GM18519 (cell line): ENCODE data around the gene GRB10.

Experiments
- ATAC-seq: cut with Tn5 transposase; IDR thresholded peaks from one replicate; pipeline ENCODE4 v1.9.1; 2021; ENCODE audit warnings: mild to moderate bottlenecking, moderate library complexity; ENCODE audit not compliant: unreplicated experiment, low FRiP score

Gene GRB10

GRCh38 chr7:50782375-50783208, at the start of gene GRB10:
GRB10 (minus strand) TSS chr7:50782896; CDS start chr7:50732322, 50,574 bp downstream.
- ATAC-seq, result no peak

DNA sequence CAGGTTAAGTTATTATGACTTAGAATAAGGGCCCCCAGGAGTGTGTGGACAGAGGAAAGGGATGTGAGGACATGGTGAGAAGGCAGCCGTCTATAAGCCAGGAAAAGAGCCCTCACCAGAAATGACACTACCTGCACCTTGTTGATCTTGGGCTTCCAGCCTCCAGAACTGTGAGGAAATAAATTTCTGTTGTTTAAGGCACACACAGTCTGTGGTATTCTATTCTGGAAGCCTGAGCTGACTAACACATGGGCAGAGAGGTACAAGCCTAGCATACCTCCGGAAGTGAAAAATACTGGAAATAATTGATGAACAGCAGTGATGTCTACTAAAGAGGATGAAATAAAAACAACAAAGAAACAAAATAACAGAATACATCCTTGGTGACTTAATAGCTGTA, 46.1 kb upstream of the GRB10 start:
- ATAC-seq, result no peak

DNA sequence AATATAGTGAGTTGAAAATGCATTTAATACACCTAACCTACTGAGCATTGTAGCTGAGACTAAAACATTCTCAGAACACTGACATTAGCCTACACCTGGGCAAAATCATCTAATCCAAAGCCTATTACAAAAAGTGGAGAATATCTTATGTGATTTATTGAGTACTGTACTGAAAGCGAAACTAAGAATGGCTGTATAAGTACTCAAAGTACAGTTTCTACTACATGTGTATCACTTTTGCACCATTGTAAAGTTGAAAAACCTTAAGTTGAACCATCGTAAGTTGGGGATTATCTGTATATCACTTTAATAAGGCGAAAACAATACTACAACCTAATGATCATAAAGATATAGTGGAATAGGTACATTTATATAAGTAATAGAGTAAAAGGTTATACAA, 45.4 kb upstream of the GRB10 start:
- ATAC-seq, result no peak

- ATAC-seq, result no peak
Measured at GRCh38 chr7:50827281-50827680, 44.6 kb upstream of the GRB10 start.

DNA sequence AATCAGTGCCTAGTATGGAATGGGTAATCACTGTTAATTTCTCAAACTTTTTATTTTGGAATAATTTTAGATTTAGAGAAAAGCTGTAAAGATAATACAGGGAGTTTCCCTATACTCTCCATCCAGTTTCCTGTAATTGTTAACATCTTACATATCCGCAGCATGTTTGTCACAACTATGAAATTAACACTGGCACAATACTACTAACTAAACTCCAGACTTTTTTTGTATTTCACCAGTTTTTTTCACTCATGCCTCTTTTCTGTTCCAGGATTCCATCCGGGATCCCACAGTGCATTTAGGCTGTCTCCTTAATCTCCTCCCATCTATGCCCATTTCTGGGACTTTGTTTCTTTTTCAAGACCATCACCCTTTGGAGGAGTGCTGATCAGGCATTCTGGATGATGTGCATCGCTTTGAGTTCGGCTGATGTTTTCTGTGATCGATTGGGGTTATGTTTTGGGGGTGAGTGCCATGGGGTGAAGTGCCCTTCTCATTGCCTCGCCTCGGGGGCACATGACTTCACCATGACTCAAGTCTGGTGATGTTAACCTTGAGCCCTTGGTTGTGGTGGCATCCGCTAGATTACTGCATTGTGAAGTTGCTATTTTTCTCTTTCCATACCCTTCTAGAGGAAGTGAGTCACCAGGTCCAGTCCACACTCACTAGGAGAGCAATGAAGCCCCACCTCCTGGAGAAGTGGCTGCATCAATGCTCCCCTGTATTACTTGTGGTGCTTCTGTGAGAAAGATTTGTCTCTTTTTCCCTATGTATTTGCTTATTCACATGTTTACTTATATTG, 43.9 kb upstream of the GRB10 start:
- no peak for ATAC-seq

- ATAC-seq, result no peak
Measured at GRCh38 chr7:50825465-50825864, 42.8 kb upstream of the GRB10 start.

- no peak for ATAC-seq
Measured at GRCh38 chr7:50824882-50825281, 42.2 kb upstream of the GRB10 start.

DNA sequence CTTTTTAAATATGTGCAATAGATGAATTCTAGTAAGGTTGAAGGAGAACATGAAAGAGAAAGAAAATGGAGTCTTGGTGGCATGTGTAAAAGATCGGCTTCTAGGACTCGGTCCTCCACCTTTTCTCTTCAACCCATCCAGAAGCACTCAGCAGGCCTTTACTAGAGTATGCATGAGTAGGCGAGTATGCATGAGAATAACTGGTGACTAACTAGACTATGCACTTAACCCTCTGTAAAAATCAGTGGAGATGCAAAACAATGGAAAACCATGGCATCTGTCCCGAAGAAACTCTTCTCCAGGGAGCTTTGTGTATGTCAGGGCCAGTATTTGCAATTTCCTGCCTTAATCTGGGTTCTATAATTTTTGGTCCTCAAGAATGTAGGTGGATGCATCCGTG, 40.0 kb upstream of the GRB10 start:
- ATAC-seq, result no peak

- ATAC-seq, result no peak
Measured at GRCh38 chr7:50822110-50822509, 39.4 kb upstream of the GRB10 start.

- no peak for ATAC-seq
Measured at GRCh38 chr7:50821457-50822008, 38.8 kb upstream of the GRB10 start.

DNA sequence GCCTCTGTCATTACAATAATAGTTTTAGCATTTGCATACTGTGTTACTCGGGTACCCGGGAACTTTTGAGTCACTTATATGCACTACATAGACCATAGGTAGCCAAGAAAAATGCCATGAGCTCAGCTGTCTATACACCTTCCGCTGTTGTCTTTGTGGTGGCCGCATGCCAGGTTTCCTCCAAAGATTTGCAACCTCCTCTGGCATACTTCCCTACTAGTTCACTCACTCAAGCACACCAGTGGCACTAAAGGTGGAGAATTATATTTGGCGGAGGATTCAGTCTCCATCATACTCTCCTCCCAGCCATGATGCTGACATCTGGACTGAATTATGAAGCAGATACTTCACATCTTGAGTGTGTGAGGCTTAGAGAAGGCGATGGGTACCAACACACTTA, 35.6 kb upstream of the GRB10 start:
- no peak for ATAC-seq

DNA sequence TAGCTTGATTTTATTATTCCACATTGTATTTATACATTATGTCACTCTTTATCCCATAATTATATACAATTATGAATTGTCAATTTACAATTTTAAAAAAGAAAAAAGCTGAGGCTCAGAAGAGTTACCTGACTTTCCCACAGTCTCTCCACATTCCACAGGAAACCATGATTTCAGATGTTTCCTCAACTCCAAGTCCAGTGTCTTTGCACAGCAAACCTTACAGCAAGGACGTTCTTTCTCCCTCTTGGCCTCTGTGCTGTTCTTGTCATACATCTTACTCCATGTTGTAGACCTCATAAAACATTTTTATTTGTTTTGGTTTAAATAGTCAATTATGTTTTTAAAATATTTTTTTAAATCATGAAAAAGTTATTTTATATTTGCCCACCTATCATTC, 34.9 kb upstream of the GRB10 start:
- no peak for ATAC-seq

DNA sequence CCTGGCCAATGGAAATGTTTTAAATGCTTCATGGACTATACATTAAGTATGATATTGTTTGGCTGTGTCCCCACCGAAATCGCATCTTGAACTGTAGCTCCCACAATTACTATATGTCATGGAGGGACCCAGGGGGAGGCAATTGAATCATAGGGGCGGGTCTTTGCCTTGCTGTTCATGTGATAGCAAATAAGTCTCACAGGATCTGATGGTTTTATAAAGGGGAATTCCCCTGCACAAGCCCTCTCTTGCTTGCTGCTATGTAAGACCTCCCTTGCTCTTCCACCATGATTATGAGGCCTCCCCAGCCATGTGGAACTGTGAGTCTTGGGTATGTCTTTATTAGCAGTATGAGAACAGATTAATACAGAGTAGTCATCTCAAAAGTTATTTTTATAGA, 32.4 kb upstream of the GRB10 start:
- no peak for ATAC-seq

DNA sequence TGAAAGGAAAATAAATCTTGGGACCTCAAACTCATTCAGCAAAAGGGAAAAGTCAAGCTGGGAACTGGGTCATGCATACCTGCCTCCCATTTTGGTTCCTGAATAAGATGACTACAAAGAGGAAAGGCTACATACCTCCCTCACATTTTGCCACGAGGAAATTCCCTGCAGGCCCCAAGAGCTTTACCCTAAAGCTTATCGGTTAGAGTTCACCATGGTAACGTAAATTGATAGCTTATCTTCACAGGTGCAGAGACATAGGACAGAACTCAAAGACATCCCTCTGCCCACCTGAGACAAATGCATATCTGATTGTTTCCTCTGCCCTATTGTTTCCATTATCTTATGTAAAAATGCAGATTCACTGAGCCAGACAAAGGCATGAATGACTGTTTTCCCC, 31.5 kb upstream of the GRB10 start:
- no peak for ATAC-seq

DNA sequence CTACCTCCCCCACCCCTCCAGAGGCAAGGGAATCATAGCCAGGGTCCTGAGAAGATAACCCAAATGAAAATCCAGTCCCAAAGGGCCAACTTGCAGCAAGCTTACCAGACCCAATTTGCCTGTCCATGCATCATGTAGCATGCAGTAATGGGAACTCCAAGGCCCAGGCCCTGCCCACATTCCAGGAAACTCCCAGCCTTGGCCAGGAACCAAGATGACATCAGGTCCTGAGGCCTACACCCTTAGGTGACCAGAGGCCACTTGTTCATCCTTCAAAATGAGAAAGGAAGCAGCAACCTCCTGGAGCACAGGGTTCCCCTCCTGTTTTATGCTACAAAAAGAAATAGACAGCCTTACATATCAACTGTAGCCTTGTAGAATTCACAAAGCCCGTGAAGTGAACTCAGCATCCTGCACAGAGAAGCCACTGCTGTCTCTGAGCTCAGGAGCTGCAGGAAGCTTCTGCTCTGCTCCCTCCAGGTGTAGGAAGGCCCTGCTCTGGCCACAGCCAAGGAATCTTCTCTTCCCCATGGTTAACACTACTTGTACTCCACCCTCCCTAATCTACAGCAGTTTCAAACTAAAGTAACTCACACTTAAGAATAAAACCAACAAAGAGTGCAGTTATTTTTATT, 30.3 kb upstream of the GRB10 start:
- ATAC-seq, result no peak

DNA sequence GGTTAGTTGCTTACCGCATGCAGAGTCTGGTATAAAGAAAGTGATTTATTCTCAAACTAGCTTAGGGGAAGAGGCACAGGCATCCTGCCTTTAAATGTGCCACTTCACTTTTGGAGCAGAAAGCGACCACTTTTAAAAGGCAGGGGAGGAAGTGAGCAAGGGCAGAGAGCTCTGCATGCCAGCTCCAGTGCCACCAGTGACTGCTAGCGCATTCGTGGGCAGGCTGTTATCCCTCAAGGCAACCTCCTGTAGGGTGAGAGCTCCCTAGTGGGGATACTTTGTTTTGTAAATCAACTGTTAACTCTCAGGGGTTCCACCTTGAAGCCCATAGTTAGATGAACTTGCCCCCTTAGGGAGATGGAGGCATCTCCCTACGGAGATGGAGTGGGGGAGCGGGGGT, 29.4 kb upstream of the GRB10 start:
- ATAC-seq, result no peak

DNA sequence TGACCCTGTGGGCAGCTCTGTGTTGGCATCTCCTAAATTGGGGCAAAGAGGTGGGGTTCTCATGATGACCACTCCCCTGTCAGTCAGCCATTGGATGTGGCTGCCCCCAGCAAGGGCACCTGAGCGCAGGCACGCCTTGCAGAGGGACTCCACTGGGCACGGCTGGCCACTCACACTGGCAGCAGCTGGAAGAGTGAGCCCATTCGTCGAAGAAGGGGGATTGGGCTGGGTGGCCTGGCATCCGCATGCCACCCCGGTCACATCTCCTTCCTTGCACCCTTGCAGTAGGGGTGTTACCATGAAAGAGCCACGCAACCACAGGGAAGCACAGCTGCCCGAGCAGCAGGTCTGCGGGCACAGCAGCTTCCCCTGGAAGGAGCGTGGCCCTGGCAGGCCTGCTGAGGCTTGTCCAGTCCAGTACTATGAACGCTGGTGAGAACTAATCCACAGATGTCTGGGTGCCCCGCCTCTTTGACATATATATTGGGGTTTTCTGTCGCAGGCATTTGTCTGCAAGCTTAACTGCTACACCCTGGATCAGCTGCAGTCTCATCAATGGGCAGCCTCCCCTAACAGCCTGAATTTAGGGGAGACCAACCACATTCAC, 25.7 kb upstream of the GRB10 start:
- ATAC-seq, result no peak

DNA sequence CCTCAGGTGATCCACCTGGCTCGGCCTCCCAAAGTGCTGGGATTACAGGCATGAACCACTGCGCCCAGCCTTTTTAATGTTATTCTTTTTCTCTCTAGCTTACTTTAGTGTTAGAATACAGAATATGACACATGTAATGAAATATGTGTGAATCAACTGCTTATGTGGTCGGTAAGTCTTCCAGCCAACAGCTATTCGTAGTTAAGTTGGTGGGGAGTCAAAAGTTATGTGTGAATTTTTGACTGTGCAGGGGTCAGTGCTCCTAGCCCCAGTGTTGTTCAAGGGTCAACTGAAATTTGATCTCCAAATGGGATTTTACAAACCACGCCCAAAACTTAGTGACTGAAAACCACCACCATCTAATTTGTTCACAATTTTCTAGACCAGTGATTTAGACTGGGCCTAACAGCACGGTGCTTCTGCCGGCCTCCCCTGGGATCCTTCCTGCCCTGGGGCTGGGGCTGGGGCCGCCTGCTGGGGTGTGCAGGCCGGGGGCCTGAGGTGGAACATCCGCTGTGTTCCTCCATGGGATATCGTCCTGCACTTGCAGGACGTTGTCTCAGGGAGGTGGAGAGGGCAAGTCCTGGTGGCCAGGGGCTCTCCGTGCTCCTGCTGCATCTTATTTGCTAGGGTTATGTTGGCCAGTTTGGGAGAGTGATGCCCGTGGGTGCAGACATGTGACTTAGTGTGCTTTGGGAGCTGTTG, 24.5 kb upstream of the GRB10 start:
- no peak for ATAC-seq

DNA sequence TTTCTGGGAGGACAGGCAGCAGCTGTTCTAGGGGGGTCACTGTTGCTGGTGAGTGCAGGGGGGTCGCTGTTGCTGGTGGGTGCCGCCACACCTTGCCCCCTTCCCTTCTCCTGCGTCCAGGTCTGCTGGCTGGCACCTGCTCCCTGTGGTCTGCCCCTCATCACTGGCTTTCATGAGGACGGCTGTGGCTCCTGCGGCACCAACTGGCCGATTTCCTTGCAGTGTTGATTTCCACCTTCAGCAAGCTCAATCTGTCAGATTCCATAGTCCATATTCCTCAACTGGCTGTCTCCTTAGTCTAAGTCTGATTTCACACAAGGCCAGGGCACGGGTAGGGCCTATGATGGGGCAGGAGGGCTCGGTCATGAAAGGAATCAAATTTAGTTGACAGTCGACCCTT, 23.4 kb upstream of the GRB10 start:
- no peak for ATAC-seq
